ENCODE data around the gene ANKRD52.
"Not testable (repeated sequence)": the region's sequence is repeated elsewhere in the genome, so short reads cannot be mapped to it uniquely, and the experiment has no call there.

Gene ANKRD52

DNA sequence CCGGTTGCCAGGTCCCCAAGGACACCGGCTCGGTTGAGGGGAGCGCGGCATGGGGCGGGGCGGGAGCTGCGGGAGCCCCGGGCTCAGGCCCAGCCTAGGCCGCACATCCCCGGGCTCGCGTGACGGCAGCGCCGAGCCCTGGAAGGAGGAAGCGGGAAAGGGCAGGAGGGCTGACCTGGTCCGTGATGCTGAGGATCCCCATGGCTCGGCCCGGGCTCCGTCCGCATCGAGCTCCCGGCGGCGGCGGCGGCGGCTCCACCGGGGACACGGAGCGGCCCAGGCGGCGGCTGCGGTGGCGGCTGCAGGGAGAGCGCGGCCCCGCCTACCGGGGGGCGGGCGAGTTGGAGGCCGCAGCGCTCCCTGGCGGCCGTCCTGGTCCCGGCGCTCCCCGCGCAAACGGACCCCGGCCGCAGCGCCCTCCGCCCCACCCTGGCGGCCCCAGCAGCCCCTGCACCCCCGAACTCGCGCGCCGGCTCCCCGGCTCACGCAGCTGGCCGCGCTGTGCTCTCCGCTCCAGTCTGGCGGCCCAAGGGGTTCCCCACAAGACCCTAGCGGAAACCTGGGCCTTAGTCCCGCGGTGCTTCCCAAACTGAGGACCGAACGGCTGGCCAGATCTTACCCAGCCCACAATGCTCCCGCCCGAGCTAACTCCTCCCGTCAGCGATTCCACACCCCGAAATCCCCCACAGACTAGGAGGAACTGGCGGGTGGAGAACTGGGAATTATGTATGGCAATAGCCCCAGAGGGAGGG lies at the start of gene ANKRD52:
ANKRD52 (minus strand) TSS at position 317 of the 752 bp plus-strand sequence; CDS start at position 202, 115 bp downstream.
- intact Hi-C loops (cut with DNase I): loop anchor here (5.0 kb wide), 2 partner anchors 36 to 39 kb away; partner anchors contain the start of genes NABP2 and RNF41
- peak; percentile 19 to 88 (median 80) for DNase-seq

DNA sequence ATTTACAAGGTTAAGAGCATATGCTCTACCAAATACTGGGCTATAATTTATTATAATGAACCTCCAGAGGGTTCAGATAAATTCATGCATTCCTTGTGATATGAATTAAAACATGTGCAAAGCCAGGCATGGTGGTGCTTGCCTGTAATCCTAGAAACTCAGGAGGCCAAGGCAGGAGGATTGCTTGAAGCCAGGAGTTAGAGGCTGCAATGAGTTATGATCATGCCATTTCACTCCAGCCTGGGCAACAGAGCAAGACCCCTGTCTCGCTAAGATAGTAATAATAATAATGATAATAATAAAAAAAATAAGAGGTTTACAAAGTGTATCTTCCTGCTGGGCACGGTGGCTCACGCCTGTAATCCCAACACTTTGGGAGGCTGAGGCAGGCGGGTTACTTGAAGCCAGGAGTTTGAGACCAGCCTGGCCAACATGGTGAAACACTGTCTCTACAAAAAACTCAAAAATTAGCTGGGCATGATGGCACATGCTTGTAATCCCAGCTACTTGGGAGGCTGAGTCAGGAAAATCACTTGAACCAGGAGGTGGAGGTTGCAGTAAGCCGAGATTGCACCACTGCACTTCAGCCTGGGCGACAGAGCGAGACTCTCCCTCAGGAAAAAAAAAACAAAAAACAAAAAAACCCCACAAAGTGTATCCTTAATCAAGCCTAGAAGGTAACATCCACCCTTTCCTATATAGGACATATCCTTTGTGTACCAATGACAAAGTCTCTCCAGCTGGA lies 49.2 kb upstream of the ANKRD52 start:
- intact Hi-C loops (cut with DNase I): no loop called here
- DNase-seq: no peak

GRCh38 chr12:56304872-56305590 lies 46.8 kb upstream of the ANKRD52 start:
- no peak for DNase-seq
- intact Hi-C loops (cut with DNase I): no loop called here

DNA sequence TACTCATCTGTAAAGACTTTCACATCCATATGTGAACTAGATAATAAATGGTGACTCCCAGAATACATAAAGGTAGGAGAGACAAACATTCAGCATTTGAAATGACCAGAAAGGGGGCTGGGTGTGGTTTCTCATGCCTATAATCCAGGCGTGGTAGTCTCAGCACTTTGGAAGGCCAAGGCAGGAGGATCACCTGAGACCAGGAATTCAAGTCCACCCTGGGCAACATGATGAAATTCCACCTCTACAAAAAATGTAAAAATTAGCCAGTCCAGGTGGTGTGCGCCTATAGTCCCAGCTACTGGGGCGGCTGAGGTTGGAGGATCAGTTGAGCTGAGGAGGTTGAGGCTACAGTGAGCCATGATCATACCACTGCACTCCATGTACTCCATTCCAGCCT lies 46.1 kb upstream of the ANKRD52 start:
- intact Hi-C loops (cut with DNase I): no loop called here
- no peak for DNase-seq

GRCh38 chr12:56300644-56301464 lies 42.7 kb upstream of the ANKRD52 start:
- intact Hi-C loops (cut with DNase I): no loop called here
- DNase-seq: peak in 2 of 42 donors; percentile 19 to 24

GRCh38 chr12:56299853-56300643 lies 41.9 kb upstream of the ANKRD52 start, which contains the start of gene CS:
TSS of gene CS (minus strand) at chr12:56300330. CDS start at chr12:56300201, 129 bp downstream.
- intact Hi-C loops (cut with DNase I): loop anchor here (5.0 kb wide), 1 partner anchor 43 kb away; the partner anchor contains the start of gene ANKRD52

GRCh38 chr12:56299308-56299852 lies 41.2 kb upstream of the ANKRD52 start:
- intact Hi-C loops (cut with DNase I): loop anchor here (5.0 kb wide), 1 partner anchor 42 kb away; the partner anchor contains the start of gene ANKRD52

More at GRCh38 chr12:56299853-56300643, 41.9 kb upstream of the ANKRD52 start, which contains the start of gene CS:
- peak; percentile 97 to 100 (median 99) for DNase-seq

GRCh38 chr12:56298828-56299227 lies 40.6 kb upstream of the ANKRD52 start:
- intact Hi-C loops (cut with DNase I): loop anchor here (5.0 kb wide), 1 partner anchor 42 kb away; the partner anchor contains the start of gene ANKRD52
- no peak for DNase-seq

More at GRCh38 chr12:56299308-56299852, 41.2 kb upstream of the ANKRD52 start:
- peak in 8 of 42 donors; percentile 7 to 46 (median 14) for DNase-seq

DNA sequence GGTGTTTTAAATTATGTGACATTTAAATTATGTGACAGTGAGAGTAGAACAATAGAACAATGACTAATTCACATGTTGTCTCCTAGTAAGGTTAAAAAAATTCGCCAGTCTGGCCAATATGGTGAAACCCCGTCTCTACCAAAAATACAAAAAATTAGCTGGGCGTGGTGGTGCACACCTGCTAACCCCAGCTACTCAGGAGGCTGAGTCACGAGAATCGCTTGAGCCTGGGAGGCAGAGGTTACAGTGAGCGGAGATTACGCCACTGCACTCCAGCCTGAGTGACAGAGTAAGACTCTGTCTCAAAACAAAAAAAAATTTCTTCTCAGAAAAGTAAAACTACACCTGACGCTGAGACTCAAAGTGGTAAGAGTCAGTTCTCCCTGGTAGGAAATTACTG lies 39.2 kb upstream of the ANKRD52 start:
- intact Hi-C loops (cut with DNase I): loop anchor here (5.0 kb wide), 1 partner anchor 40 kb away; the partner anchor contains the start of gene ANKRD52
- DNase-seq: no peak

- intact Hi-C loops (cut with DNase I): loop anchor here (5.0 kb wide), 1 partner anchor 39 kb away; the partner anchor contains the start of gene ANKRD52
Measured at GRCh38 chr12:56296295-56296694, 38.1 kb upstream of the ANKRD52 start.

DNA sequence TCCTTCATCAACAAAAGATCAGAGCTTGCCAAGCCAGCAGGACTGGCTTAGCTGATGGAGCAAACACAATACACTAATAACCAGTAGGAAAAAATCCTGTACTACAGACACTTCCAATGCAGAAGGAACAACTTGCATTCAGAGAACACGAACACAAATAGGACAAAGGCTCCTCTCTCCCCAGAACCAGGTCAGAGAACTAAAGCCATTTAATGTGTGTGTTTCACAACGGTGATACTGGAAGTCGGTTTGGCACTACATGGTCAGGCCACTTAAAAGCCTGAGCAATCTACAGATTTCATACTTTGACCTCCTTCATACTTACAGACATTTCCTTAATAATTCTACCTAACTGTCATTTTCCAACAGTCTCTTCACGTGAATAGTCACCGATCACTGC lies 35.6 kb upstream of the ANKRD52 start:
- DNase-seq: no peak
- intact Hi-C loops (cut with DNase I): no loop called here

More at GRCh38 chr12:56296295-56296694, 38.1 kb upstream of the ANKRD52 start:
- DNase-seq: no peak

DNA sequence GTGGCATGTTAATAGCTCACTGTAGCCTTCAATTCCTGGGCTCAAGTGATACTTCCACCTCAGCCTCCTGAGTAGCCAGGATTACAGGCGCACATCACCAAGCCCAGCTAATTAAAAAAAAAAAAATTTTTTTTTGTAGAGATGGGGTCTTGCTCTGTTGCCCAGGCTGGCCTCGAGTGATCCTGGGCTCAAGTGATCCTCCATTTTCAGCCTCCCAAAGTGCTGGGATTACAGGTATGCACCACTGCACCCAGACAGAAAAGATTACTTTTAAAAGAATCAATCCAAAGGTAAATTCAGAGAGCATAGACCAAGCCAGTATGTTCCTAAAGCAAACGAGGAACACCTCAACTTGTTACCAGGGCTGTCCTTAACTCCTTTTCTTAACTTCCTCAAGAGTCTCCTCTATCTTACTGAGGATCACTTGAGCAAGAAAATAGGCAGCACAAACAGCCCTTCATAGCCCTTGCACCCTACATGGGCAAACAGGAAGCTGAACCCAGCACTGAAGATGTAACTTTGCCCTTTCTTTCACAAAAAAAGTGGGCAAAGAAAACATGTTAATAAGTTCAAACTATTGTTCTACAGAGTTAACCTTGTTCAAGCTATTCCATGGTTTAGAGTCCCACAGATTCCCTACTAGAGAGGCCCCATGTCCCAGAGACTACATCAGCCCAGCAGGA lies 30.7 kb upstream of the ANKRD52 start:
- intact Hi-C loops (cut with DNase I): no loop called here

GRCh38 chr12:56286044-56286830 lies 28.1 kb upstream of the ANKRD52 start:
- intact Hi-C loops (cut with DNase I): no loop called here
- no peak for DNase-seq

More for the DNA sequence above, 30.7 kb upstream of the ANKRD52 start:
- no peak for DNase-seq

- peak in 36 of 42 donors; percentile 5 to 74 (median 40) for DNase-seq
- intact Hi-C loops (cut with DNase I): not testable (repeated sequence)
Measured at GRCh38 chr12:56284263-56284662, 26.1 kb upstream of the ANKRD52 start.

DNA sequence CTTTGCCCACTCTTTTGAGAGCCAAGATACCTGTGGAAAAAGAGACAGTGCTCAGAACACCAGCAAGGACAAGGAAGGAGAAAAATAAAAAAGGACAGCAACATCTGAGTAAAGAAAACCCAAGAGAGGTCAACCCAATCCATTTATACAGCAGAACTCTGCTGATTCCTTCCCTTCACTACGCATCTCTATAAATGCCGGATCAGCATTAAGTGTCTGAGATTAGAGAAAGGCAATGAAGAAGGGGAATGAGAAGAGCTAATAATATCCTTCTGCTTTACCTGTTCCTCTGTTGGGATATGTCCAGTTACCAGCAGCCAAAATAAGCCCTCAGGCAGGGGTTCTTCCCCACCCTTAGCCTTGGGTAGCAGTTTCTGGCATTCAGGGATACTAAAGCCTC lies 24.4 kb upstream of the ANKRD52 start:
- no peak for DNase-seq
- intact Hi-C loops (cut with DNase I): no loop called here

DNA sequence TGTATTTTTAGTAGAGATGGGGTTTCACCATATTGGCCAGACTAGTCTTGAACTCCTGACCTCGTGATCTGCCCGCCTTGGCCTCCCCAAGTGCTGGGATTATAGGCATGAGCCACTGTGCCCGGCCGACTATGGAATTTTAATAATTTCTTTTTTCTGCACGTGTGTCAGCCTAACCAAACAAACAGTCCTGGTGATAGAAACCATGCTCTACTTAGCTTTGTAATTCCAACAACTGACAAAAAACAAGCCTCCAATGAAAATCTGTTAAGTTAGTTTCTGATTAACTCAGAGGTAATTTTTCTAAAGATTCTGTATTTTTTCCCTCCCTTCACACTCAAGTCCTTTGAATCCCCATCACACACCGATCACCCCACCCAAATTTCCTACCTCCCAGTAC lies 23.8 kb upstream of the ANKRD52 start:
- DNase-seq: no peak
- intact Hi-C loops (cut with DNase I): no loop called here
